ENCODE data around the gene HTATSF1. TPM values are rescaled to one million over a fixed set of nuclear protein-coding genes. Genes with fewer than 3 reads are reported as not detected.

HTATSF1 gene
- total RNA-seq, 4 donors from 2014 or later: 60.1 to 91.7 (median 80.9) TPM

- intact Hi-C loops (cut with DNase I): no loop called here
- Histone ChIP-seq H3K27me3 (peaks cover 4% of the 10 kb centered on the region), H3K36me3 (no peaks in the 10 kb centered on the region), H3K4me1 (no peaks in the 10 kb centered on the region), H3K4me3 (replicated peaks in 1 of 3) (no peak overlapping the region), H3K9me3 (no peaks in the 10 kb centered on the region), H3K27ac (no peak overlapping the region)
- DNase-seq: no peak
- WGBS, 2 donors: 81 to 84% methylated on average over 5 of the region's 5 CpGs
- no peak for TF ChIP-seq POLR2A (IDR thresholded peaks at IDR 0.05)
- TF ChIP-seq CTCF (IDR thresholded peaks at IDR 0.05): no peak
Observed at GRCh38 chrX:136519069-136519468, 21.7 kb downstream of the HTATSF1 start.

GRCh38 chrX:136523770-136524169, 26.4 kb downstream of the HTATSF1 start:
- no peak overlapping the region for H3K4me3 ChIP-seq (replicated peaks in 1 of 3)
- H3K27me3 ChIP-seq: peaks cover 4% of the 10 kb centered on the region
- no peaks in the 10 kb centered on the region for H3K9me3 ChIP-seq
- H3K4me1 ChIP-seq: peaks cover 5 to 10% of the 10 kb centered on the region in 2 donors
- no peak for TF ChIP-seq POLR2A (IDR thresholded peaks at IDR 0.05)
- no peak for TF ChIP-seq CTCF (IDR thresholded peaks at IDR 0.05)
- no peaks in the 10 kb centered on the region for H3K36me3 ChIP-seq
- intact Hi-C loops (cut with DNase I): no loop called here
- no peak overlapping the region for H3K27ac ChIP-seq
- DNase-seq: no peak

- peaks cover 5 to 10% of the 10 kb centered on the region in 2 donors for H3K4me1 ChIP-seq
- no peaks in the 10 kb centered on the region for H3K36me3 ChIP-seq
- TF ChIP-seq POLR2A (IDR thresholded peaks at IDR 0.05): no peak
- TF ChIP-seq CTCF (IDR thresholded peaks at IDR 0.05): no peak
- H3K27ac ChIP-seq: peak overlapping the region in 1 of 3 donors; percentile 30
- intact Hi-C loops (cut with DNase I): no loop called here
- no peak overlapping the region for H3K4me3 ChIP-seq (replicated peaks in 1 of 3)
- no peaks in the 10 kb centered on the region for H3K9me3 ChIP-seq
- H3K27me3 ChIP-seq: no peaks in the 10 kb centered on the region
- WGBS, 2 donors: 15 to 20% methylated on average over 2 of the region's 2 CpGs
- DNase-seq: peak; percentile 79 to 80
Observed at GRCh38 chrX:136525738-136526606, 28.6 kb downstream of the HTATSF1 start.

GRCh38 chrX:136528645-136529315, 31.4 kb downstream of the HTATSF1 start:
- Histone ChIP-seq H3K27me3 (no peaks in the 10 kb centered on the region), H3K4me1 (peaks cover 5 to 10% of the 10 kb centered on the region in 2 donors), H3K27ac (no peak overlapping the region), H3K36me3 (no peaks in the 10 kb centered on the region), H3K9me3 (no peaks in the 10 kb centered on the region), H3K4me3 (replicated peaks in 1 of 3) (no peak overlapping the region)
- 64 to 69% methylated on average over 8 of the region's 8 CpGs for WGBS, 2 donors
- intact Hi-C loops (cut with DNase I): no loop called here
- TF ChIP-seq POLR2A (IDR thresholded peaks at IDR 0.05) (no peak), CTCF (IDR thresholded peaks at IDR 0.05) (no peak)
- DNase-seq: peak; percentile 2

- no peaks in the 10 kb centered on the region for H3K9me3 ChIP-seq
- 63 to 80% methylated on average over 2 of the region's 2 CpGs for WGBS, 2 donors
- DNase-seq: no peak
- peaks cover 5 to 10% of the 10 kb centered on the region in 2 donors for H3K4me1 ChIP-seq
- intact Hi-C loops (cut with DNase I): no loop called here
- H3K36me3 ChIP-seq: no peaks in the 10 kb centered on the region
- TF ChIP-seq POLR2A (IDR thresholded peaks at IDR 0.05) (no peak), CTCF (IDR thresholded peaks at IDR 0.05) (no peak)
- no peaks in the 10 kb centered on the region for H3K27me3 ChIP-seq
- H3K27ac ChIP-seq: no peak overlapping the region
- H3K4me3 ChIP-seq (replicated peaks in 1 of 3): no peak overlapping the region
Observed at GRCh38 chrX:136529795-136530194, 32.4 kb downstream of the HTATSF1 start.

All from thyroid gland (tissue), 4 donors.